Astrocyte (in vitro differentiated cells and primary cell): ENCODE measurements around the gene ZNF728. TPM values are rescaled to one million over a fixed set of nuclear protein-coding genes. Genes with fewer than 3 reads are reported as not detected.
"Not testable (repeated sequence)": the region's sequence is repeated elsewhere in the genome, so short reads cannot be mapped to it uniquely, and the experiment has no call there.

Experiments used
- DNase-seq: peaks from one replicate; pipeline ENCODE4 v3.0.0-alpha.2; 2010; ENCODE audit warnings: low read depth
- FAIRE-seq: peaks from 2 replicates; lab custom pipeline; 2011; peaks lifted over from hg19 to GRCh38; lab: Jason Lieb, UNC
- H2AFZ ChIP-seq: 2 replicates; pipeline ENCODE4 v1.6.0; 2012; ENCODE audit warnings: low read depth, low read length, inconsistent platforms
- H3K27ac ChIP-seq: 2 replicates; pipeline ENCODE4 v1.5.1; 2011; ENCODE audit warnings: low read depth, low read length, inconsistent platforms
- H3K27me3 ChIP-seq: 2 replicates; pipeline ENCODE4 v1.6.0; 2011; ENCODE audit warnings: low read length, inconsistent platforms; ENCODE audit not compliant: insufficient read depth
- H3K36me3 ChIP-seq: 2 replicates; pipeline ENCODE4 v1.5.1; 2011; ENCODE audit warnings: low read length, inconsistent platforms; ENCODE audit not compliant: insufficient read depth
- H3K4me1 ChIP-seq: 2 replicates; pipeline ENCODE4 v1.5.1; 2011; ENCODE audit warnings: low read length, inconsistent platforms; ENCODE audit not compliant: insufficient read depth
- H3K4me2 ChIP-seq: 2 replicates; pipeline ENCODE4 v1.6.0; 2012; ENCODE audit warnings: low read length, inconsistent platforms
- H3K4me3 ChIP-seq: 2 replicates; pipeline ENCODE4 v1.5.1; 2011; ENCODE audit warnings: low read depth, mild to moderate bottlenecking, low read length, inconsistent platforms; ENCODE audit not compliant: insufficient read depth
- H3K79me2 ChIP-seq: 2 replicates; pipeline ENCODE4 v1.6.0; 2012; ENCODE audit warnings: mild to moderate bottlenecking, low read length, inconsistent platforms; ENCODE audit not compliant: insufficient read depth
- H3K9ac ChIP-seq: 2 replicates; pipeline ENCODE4 v1.6.0; 2012; ENCODE audit warnings: mild to moderate bottlenecking, low read length, inconsistent platforms
- H3K9me3 ChIP-seq: 2 replicates; pipeline ENCODE4 v1.5.1; 2012; ENCODE audit warnings: low read depth, mild to moderate bottlenecking, low read length, inconsistent platforms; ENCODE audit not compliant: insufficient read depth
- H4K20me1 ChIP-seq: 2 replicates; pipeline ENCODE4 v1.6.0; 2012; ENCODE audit warnings: low read length, inconsistent platforms; ENCODE audit not compliant: insufficient read depth
- H3K27ac Mint-ChIP-seq: one replicate; pipeline ENCODE4 v1.8.0; 2021; ENCODE audit warnings: mild to moderate bottlenecking, mixed read lengths; ENCODE audit not compliant: unreplicated experiment
- H3K27me3 Mint-ChIP-seq: one replicate; pipeline ENCODE4 v1.8.0; 2021; ENCODE audit warnings: low read depth, mixed read lengths; ENCODE audit not compliant: unreplicated experiment
- H3K36me3 Mint-ChIP-seq: one replicate; pipeline ENCODE4 v1.8.0; 2021; ENCODE audit warnings: low read depth, mixed read lengths; ENCODE audit not compliant: unreplicated experiment
- H3K4me1 Mint-ChIP-seq: one replicate; pipeline ENCODE4 v1.8.0; 2021; ENCODE audit warnings: low read depth, mixed read lengths; ENCODE audit not compliant: unreplicated experiment
- H3K4me3 Mint-ChIP-seq: one replicate; pipeline ENCODE4 v1.8.0; 2021; ENCODE audit warnings: mild to moderate bottlenecking, moderate library complexity, mixed read lengths; ENCODE audit not compliant: unreplicated experiment
- H3K9me3 Mint-ChIP-seq: one replicate; pipeline ENCODE4 v1.8.0; 2021; ENCODE audit warnings: mild to moderate bottlenecking, mixed read lengths; ENCODE audit not compliant: unreplicated experiment
- EZH2 ChIP-seq: IDR thresholded peaks from 2 replicates; pipeline ENCODE4 v1.6.1; 2012; ENCODE audit warnings: mild to moderate bottlenecking, low read length, inconsistent platforms; ENCODE audit not compliant: insufficient read depth
- total RNA-seq: library from RNA; stranded (reverse); gene quantifications from 2 replicates; pipeline ENCODE4 v1.2.1, GENCODE V29; 2021
- TF ChIP-seq, protein P1 (sequence below): IDR thresholded peaks from 2 replicates; pipeline ENCODE4 v1.5.1; 2011; ENCODE audit warnings: low read depth, mild to moderate bottlenecking, inconsistent platforms, low read length, moderate library complexity; ENCODE audit not compliant: insufficient read depth

ZNF728 gene
- total RNA-seq, 1 donor from 2014 or later, result not detected

DNA sequence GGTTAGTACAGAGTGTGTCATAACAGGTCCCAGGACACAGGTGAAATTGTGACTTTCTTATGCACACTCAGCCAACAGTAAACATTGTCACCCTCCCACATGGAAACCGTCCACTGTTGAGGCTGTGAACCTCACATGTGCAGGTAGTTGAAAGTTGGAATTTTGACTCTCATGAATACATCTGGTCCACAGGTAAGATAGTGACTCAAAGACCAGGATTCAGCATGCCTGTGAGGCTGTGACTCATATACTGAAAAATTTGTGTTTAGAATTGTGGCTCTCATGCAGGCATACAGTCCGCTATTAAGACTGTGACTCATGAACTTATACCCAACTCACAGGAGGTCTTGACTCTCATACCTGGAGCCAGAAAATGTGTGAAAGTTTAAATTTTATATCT is 67.8 kb downstream of the ZNF728 start:
- H3K27ac Mint-ChIP-seq, result no peak overlapping the region
- no peaks in the 10 kb centered on the region for H3K27me3 Mint-ChIP-seq
- H3K4me3 Mint-ChIP-seq, result no peak overlapping the region
- FAIRE-seq, result no peak
- Histone ChIP-seq H3K27me3 (no peaks in the 10 kb centered on the region), H3K36me3 (no peaks in the 10 kb centered on the region), H3K4me1 (no peaks in the 10 kb centered on the region), H3K79me2 (no peaks in the 10 kb centered on the region), H3K4me2 (no peak overlapping the region), H3K4me3 (no peak overlapping the region), H3K9ac (no peak overlapping the region), H4K20me1 (no peaks in the 10 kb centered on the region), H2AFZ (no peak overlapping the region), H3K9me3 (peaks cover 8% of the 10 kb centered on the region), H3K27ac (no peak overlapping the region)
- H3K36me3 Mint-ChIP-seq, result no peaks in the 10 kb centered on the region
- H3K9me3 Mint-ChIP-seq, result peaks cover 12% of the 10 kb centered on the region
- no peak for DNase-seq
- TF ChIP-seq EZH2, result no peak
- TF ChIP-seq, protein P1, sequence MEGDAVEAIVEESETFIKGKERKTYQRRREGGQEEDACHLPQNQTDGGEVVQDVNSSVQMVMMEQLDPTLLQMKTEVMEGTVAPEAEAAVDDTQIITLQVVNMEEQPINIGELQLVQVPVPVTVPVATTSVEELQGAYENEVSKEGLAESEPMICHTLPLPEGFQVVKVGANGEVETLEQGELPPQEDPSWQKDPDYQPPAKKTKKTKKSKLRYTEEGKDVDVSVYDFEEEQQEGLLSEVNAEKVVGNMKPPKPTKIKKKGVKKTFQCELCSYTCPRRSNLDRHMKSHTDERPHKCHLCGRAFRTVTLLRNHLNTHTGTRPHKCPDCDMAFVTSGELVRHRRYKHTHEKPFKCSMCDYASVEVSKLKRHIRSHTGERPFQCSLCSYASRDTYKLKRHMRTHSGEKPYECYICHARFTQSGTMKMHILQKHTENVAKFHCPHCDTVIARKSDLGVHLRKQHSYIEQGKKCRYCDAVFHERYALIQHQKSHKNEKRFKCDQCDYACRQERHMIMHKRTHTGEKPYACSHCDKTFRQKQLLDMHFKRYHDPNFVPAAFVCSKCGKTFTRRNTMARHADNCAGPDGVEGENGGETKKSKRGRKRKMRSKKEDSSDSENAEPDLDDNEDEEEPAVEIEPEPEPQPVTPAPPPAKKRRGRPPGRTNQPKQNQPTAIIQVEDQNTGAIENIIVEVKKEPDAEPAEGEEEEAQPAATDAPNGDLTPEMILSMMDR, result no peak
- no peaks in the 10 kb centered on the region for H3K4me1 Mint-ChIP-seq

DNA sequence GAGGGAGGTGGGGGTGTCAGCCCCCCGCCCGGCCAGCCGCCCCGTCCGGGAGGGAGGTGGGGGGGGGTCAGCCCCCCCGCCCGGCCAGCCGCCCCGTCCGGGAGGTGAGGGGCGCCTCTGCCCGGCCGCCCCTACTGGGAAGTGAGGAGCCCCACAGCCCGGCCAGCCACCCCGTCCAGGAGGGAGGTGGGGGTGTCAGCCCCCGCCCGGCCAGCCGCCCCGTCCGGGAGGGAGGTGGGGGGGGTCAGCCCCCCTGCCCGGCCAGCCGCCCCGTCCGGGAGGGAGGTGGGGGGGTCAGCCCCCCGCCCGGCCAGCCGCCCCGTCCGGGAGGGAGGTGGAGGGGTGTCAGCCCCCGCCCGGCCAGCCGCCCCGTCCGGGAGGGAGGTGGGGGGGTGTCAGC is 75.4 kb downstream of the ZNF728 start:
- not testable (repeated sequence) for H3K27ac Mint-ChIP-seq, H2AFZ ChIP-seq, DNase-seq, H3K79me2 ChIP-seq, H3K27ac ChIP-seq, H3K4me1 Mint-ChIP-seq, H3K36me3 Mint-ChIP-seq, H3K9me3 ChIP-seq, H3K4me1 ChIP-seq, H3K36me3 ChIP-seq, H3K27me3 ChIP-seq, H3K4me2 ChIP-seq, H4K20me1 ChIP-seq, H3K4me3 ChIP-seq, H3K4me3 Mint-ChIP-seq, H3K9ac ChIP-seq, FAIRE-seq, H3K27me3 Mint-ChIP-seq
- peaks cover 21% of the 10 kb centered on the region for H3K9me3 Mint-ChIP-seq

DNA sequence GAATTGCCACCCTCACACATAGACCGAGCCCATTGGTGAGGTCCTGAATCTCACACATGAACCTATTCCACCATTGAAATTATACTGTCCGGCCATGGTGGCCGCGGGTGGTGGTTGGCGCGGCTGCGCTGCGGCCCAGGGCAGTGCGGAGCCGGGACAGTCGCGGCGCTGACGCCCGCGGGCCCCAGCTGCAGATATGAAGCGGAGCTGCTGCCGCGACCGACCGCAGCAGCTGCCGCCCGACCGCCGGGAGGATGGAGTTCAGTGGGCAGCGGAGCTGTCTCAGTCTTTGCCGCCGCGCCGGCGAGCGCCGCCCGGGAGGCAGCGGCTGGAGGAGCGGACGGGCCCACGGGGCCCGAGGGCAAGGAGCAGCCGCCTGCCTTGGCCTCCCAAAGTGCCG is 77.8 kb downstream of the ZNF728 start:
- not testable (repeated sequence) for H3K27me3 Mint-ChIP-seq, H3K9ac ChIP-seq, H2AFZ ChIP-seq, H3K27ac Mint-ChIP-seq, H3K4me1 ChIP-seq, H3K79me2 ChIP-seq, H3K4me3 ChIP-seq, DNase-seq, H3K9me3 ChIP-seq, H3K27ac ChIP-seq, H3K4me3 Mint-ChIP-seq, H3K36me3 Mint-ChIP-seq, H3K27me3 ChIP-seq, FAIRE-seq, H3K4me2 ChIP-seq, H4K20me1 ChIP-seq, H3K36me3 ChIP-seq, H3K4me1 Mint-ChIP-seq
- peaks cover 20% of the 10 kb centered on the region for H3K9me3 Mint-ChIP-seq

Other genes with a start within 250 kb of the ZNF728 start
- not detected in 2 replicates for gene ZNF99, start 219.0 kb downstream of the ZNF728 start, total RNA-seq
- gene ZNF723, start 170.9 kb downstream of the ZNF728 start, total RNA-seq, result not detected in 2 replicates
- gene ZNF730, start 113.8 kb upstream of the ZNF728 start, total RNA-seq, result 2.0 and 2.8 TPM in 2 replicates
- 4.0 and 6.1 TPM in 2 replicates for gene ZNF724, start 247.2 kb upstream of the ZNF728 start, total RNA-seq